H54 (cell line): ENCODE data around the gene HEXD.

ENCODE experiments used
- DNase-seq: peaks from one replicate; pipeline ENCODE4 v3.0.0; 2011; ENCODE audit warnings: low spot score, mixed read lengths; ENCODE audit not compliant: insufficient read length
- FAIRE-seq: peaks from 3 replicates; lab custom pipeline; 2011; peaks lifted over from hg19 to GRCh38; lab: Jason Lieb, UNC
- POLR2A ChIP-seq: IDR thresholded peaks from 2 replicates; pipeline ENCODE4 v1.6.1; 2011; ENCODE audit warnings: low read depth, mild to moderate bottlenecking, low read length

Gene HEXD

GRCh38 chr17:82387705-82388106 is 30.4 kb upstream of the HEXD start:
- FAIRE-seq: no peak
- DNase-seq: no peak
- TF ChIP-seq POLR2A: no peak

GRCh38 chr17:82388223-82388921 is 29.8 kb upstream of the HEXD start:
- peak; percentile 52 for DNase-seq
- no peak for FAIRE-seq
- TF ChIP-seq POLR2A: no peak

GRCh38 chr17:82388922-82389283 is 29.2 kb upstream of the HEXD start:
- TF ChIP-seq POLR2A: no peak
- no peak for FAIRE-seq

GRCh38 chr17:82389379-82389778 is 28.8 kb upstream of the HEXD start:
- no peak for TF ChIP-seq POLR2A
- FAIRE-seq (no peak), DNase-seq (no peak)

More at GRCh38 chr17:82388922-82389283, 29.2 kb upstream of the HEXD start:
- DNase-seq: no peak

- no peak for TF ChIP-seq POLR2A
- FAIRE-seq (no peak), DNase-seq (no peak)
Measured at GRCh38 chr17:82390015-82390859, 27.9 kb upstream of the HEXD start.

- FAIRE-seq (no peak), DNase-seq (no peak)
- TF ChIP-seq POLR2A: no peak
Measured at GRCh38 chr17:82390860-82391435, 27.2 kb upstream of the HEXD start.

- FAIRE-seq: no peak
- no peak for DNase-seq
- no peak for TF ChIP-seq POLR2A
Measured at GRCh38 chr17:82391496-82392066, 26.6 kb upstream of the HEXD start.

GRCh38 chr17:82392209-82392920 is 25.8 kb upstream of the HEXD start:
- TF ChIP-seq POLR2A: no peak
- FAIRE-seq (no peak), DNase-seq (no peak)

- no peak for FAIRE-seq
- no peak for TF ChIP-seq POLR2A
- DNase-seq: no peak
Measured at GRCh38 chr17:82392941-82393340, 25.2 kb upstream of the HEXD start.

GRCh38 chr17:82394278-82394677 is 23.9 kb upstream of the HEXD start:
- no peak for TF ChIP-seq POLR2A
- DNase-seq (no peak), FAIRE-seq (no peak)

- no peak for DNase-seq
- no peak for FAIRE-seq
- TF ChIP-seq POLR2A: no peak
Measured at GRCh38 chr17:82396601-82397435, 21.3 kb upstream of the HEXD start.

GRCh38 chr17:82397449-82398335 is 20.5 kb upstream of the HEXD start:
- DNase-seq (no peak), FAIRE-seq (no peak)
- no peak for TF ChIP-seq POLR2A
